IPS-NIHi11 (cell line): ENCODE results near the gene TSPAN3.

ENCODE experiments used
- DNase-seq: peaks from one replicate; pipeline ENCODE4 v3.0.0; 2012; ENCODE audit warnings: mixed read lengths, low spot score

Gene TSPAN3

DNA sequence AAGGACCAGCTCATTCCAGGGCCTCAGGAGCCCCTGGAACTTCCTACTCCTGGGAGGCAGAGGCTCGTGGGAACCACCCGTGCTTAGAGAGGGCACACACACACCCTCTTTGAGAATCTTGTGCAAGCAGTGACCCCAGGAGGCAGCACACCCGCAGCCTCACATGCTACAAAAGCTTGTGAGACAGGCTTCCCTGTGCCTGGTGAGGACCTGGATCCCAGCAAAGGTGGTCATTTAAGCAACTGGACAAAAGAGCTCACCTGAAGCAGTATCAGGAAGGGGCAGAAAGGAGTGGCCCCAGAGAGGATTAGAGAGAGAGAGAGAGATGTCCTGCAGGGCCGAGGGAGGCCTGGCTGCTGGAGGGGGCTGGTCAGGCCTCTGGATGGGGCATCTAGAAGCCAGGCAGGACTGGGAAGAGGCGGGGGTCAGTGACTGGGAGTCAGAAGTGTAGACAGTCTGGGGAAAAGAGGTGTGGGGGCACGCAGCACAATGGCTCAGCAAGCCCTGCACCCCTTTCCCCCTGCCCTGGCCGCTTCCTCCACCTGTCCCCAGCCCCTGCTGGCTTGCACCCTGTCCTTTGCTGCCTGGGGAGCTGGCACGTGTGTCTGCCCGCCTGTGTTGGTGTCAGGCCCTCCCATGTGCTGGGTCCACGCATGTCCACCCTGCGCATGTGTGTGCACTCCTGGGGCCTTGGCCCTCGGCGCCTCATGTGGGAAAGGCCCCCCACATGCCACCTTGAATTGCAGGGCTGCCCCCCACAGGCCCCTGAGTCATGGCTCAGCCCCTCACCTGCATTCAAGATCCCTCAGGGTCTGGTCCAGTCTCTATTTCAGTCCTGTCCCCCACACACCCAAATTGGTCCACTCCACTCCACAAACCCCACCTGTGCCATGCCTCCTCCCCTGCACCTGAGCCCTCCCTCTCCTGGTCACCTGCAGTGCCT, 36.9 kb downstream of the TSPAN3 start:
- no peak for DNase-seq

DNA sequence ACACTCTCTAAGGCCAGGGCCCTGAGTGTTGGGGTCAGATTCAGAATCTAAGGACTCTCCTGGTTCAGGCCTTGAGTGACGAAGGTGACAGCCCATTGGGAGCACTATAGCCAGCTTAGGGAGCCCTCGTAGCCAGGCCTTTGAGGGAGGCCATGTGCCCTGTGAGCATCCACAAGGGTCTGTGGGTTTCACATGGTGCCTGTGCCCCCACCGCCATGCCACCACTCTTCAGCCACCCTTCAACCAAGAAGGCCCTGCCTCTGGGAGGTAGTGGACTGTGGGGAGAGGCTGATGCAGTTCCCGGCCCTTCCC, 37.5 kb downstream of the TSPAN3 start:
- DNase-seq: no peak

DNA sequence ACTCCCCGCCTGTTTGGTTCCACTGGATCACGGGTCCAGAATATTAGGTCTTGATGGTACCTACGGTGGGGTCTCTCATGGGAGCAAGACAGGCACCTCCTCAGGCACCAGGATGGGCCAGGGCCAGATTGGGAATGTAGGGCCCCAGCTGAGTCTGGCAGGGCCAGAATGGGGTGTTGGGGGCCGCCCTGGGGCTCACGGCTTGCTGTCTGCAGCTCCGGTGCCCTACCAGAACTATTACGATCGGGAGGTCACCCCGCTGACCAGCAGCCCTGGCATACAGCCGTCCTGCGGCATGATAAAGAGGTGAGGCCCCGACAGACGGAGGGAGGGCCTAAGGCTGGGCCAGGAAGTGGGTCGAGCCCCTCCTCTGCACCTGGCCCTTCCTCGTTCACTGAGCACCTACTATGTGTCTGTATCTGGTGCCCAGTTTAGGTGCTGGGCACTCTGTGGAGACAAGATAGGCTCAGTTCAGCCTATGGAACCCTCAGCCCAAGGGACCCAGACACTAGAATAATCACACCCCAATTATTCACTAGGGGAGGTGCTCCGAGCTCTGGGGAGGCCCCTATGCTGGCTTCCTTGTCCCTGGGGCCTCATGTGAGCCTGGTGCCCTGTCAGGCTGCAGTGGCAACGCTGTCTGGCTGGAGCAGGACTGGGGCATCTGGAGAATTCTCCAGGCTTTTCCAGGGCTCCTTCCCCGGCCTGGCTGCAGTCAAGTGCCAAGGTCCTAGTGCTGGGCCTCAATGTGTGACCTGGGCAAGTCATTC, 38.1 kb downstream of the TSPAN3 start:
- no peak for DNase-seq

DNA sequence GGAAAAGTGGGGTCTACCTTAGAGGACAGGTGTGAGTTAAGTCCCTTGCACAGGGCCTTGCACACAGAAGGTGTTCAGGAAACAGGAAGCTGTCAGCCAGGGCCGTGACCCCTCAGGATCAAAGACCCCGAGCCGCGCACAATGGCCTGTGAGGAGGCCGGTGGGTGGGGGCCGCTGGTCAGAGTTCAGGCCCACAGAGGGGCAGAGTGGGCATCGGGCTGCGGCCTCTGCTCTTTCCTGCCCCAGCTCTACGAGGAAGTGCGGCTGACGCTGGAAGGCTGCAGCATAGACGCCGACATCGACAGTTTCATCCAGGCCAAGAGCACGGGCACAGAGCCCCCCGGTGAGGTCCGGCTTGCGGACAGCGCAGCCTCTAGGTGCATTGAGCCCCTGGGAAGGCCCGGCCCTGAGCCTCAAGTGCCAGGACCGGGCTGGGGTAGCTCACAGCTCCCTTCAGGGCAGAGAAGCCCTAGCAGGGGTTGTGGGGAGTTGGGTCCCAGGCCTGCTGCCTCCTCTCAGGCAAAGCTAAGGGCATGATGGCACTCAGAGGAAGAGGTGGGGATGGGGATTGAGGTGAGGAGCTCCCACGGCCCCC, 38.8 kb downstream of the TSPAN3 start:
- no peak for DNase-seq

DNA sequence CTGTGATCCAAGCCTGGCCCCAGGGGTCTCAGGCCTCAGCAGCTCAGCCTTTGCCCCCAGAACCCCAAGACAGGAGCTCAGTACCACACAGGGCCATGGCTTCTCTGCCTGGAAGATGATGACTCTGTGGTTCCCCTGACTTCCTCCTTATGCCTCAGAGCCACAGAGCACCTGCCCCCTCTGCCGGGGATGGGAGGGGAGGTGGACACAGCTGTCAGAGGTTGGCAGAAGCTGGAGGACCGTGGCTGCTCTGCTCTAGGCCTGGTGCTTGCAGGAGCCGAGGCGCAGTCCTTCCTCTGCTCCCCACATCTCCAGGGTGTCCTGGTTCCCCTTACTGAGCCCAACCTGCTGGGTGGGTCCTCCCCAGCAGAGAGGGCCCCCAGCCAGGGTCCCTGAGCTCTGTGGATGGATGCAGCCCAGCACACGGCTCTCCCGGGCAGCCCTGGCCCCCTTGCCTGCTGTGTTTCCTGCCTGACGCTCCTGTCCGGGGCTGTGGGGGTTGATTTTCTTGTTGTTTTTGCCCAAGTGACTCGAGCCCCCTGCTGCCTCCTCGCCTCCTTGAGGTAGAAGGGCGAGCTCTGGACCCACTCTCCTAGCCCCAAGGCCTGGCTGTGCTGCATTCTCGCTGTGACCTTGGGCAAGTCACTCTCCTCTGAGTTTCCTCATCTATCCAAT, 39.4 kb downstream of the TSPAN3 start:
- DNase-seq: no peak

DNA sequence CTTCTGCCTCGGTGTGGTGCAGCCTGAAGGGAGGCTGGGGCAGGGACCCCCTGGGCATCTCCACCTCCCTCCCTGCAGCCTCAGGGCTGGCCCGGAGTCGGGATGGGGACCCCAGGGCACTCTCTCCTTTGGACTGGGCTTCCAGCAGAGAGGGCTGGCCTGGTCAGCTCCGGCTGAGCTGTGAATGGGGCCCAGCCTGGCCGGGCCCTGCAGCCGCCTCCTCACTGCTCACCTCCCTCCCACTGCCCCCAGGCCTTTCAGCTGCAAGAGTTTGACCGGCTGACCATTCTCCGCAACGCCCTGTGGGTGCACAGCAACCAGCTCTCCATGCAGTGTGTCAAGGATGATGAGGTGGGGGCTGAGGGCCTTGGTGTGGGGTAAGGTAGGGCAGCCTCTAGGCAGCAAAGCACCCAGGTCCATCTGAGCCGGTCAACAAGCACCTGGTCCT, 40.0 kb downstream of the TSPAN3 start:
- DNase-seq: no peak

DNA sequence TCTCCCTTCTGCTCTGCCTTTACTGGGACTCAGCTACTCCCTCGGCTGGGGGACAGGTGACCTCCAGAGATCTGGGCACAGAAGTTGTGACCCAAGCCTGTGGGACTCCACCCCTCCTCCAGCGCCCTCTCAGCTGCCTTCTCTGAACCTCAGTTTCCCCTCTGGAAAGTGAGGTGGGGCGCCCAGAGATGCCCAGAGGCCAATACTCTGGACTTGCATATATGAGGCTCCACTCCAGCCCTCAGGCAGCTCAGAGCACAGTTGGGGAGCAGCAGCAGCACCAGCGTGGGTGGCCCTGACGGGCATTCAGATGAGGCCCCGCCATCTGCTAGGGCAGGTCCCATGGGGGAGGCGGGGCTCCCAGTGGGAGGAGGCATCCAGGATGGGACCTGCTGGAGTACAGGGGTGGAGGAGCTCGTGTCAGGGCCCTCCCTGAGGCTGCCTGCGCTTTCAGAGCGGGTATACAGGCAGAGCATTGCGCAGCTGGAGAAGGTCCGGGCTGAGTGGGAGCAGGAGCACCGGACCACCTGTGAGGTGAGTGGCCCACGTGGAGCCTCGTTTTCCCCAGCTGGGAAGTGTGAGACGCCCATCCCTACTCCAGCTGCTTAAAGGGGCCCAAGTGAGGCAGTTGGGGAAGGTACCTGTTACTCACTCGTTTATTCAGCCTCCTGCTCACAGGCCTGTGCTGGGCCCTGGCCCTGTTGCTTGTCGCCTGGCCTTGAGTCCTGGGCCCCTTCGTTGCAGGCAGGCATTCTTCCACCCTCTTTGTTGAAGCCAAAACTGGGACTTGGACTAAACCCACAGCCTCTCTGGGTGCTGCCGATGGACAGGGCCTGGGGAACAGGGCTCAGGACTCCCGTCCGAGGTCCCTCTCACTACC, 40.6 kb downstream of the TSPAN3 start:
- DNase-seq: no peak

DNA sequence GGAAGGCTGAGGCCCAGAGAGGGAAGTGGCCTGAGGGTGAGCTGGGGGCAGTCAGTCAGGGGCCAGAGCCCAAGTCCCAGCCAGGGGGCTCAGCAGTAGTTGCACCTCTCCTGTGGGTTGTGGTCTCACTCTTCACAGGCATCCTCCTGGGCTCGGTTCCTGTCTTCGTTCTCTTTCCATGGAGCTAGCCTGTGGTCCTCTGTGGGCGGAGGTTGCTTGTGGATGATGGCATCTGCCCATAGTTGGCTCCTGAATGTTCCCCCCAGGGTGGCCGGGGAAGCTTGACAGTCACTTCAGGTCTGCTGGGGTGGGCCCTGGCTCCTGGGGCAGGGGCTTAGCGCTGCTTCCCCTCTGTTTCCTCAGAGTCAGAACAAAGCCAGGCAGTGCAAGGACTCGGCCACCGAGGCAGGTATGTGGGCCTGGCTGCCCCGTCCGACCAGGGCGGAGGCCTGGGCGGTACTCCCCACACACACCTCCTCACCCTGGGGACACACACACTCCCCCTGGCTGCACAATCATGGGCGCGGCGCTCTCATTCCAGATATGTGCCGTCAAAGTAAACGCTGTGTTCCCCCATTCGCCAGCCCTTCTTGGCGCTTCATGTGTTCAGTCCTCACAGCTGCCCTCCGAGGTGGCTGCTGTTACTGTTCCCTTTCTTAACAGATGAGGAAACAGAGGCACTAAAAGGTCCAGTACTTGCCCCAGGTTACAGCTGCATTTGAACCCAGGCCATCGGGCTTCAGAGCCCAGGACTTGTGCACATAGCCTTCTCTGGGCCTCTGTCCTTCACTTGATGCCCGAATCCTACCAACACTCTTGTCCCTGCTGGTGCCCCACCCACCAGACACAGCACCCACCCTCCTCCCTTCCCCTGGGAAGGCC, 41.5 kb downstream of the TSPAN3 start:
- no peak for DNase-seq

DNA sequence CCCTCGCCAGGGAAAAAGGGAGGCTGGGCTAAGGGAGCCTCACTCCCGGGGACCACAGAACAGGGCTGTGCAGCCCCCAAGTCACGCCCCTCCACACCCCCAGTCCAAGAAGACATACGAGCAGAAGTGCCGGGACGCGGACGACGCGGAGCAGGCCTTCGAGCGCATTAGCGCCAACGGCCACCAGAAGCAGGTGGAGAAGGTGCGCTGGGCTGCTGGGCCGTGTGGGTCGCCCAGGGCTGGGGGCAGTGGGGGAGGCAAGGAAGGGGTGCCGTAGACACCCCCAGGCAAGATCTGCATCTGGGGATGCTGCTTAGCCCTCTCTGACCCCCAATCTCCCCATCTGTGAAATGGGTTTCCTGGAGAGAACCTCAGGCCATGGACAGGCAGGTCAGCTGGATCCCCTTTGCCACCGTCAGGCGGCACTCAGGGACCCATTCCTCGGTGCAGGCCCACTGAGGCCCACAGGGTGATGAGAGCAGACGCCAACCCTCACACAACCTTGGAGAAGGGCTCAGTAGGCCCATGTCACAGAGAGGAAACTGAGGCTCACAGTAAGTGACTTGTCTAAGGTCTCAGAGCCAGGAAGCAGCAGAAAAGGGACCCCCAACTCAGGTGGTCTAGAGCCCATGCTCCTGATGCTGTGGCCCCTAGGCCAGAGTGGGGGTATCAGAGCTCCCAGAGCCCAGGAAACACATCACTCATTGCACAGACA, 42.3 kb downstream of the TSPAN3 start:
- DNase-seq: no peak

DNA sequence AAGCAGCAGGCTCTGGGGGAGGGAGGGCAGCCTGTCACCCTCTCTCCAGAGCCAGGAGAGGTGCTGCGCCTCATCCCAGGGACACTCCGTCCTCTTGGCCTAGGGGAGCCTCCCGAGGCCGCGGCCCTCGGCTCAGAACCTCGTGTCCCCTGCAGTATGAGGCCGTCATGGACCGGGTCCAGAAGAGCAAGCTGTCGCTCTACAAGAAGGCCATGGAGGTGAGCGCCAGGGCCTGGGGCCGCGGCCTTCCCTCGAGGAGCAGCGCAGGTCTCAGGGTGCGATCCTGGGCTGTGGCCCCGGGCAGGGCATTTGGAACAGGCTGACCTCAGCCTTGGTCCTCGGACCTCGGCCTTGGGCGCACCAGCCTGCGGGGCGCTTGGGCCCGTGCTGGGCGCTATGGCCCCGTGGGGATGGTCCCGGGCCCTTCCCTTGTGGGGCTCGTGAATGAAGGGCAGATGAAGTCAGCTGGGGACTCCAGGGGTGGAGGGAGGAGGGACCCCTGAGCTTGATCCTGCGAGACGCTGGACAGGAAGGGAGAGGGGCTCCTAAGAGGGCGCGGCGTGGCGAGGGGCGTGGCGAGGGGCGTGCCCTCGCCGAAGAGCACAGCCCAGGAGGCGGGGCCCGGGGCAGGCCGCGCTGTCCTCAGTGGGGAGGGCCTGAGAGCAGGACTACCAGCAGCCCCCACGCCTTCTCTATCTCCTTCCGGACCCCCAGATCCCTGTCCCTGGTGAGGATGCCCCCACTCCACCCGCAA, 43.0 kb downstream of the TSPAN3 start:
- peak; percentile 81 for DNase-seq

DNA sequence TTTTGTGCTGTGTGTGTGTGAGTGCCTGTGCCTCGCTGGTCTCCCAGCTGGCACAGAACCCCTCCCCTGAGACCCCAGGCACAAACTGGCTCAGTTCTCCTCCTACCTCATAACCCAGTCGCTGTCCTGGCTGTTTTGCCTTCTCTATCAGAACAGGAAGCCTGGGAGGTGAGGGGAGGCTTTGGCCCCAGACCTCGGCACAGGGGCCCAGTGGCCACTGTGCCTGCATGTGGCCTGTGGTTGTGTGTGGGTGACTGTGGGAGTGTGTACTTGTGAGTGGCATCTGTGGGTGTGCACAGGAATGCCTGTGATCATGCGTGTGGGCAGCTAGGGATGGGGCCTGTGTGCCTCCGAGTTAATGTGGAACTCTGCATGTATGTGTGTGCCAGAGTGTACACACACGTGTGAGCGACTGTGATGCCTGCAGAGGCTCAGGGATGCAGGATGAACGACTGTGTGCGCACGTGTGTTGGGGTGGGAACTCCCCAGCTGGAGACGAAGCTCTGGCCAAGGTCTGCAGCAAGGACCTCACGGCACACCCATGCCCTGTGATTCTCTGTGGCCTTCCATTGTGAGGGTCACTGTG, 43.7 kb downstream of the TSPAN3 start:
- DNase-seq: no peak

DNA sequence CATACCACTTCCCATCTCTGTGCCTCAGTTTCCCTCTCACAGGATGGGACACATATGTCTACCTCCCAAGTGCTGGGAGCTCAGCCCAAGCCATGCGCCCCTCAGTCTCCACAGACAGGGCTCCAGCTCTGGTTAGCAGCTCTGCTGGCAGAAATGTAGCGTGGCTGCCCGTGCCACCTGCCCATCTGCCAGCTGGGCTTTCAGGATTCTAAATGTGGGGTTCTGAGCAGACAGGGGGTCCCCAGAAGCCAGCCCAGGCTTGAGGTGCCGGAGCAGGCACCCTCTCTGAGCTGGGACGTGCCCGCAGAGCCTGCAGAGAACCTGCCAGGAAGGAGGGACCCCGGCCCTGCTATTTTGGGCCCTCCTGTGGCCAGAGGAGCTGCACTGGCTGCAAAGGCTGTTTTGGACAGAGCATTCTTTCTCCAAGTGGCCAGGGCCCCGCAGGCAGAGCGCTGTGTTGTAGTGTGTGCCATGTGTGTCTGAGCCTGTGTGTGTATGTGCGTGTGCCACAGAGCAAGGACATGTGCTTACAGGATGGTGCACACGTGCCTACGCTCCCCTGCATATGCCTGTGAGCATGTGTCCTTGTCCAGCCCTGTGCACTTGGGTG, 44.3 kb downstream of the TSPAN3 start:
- no peak for DNase-seq

DNA sequence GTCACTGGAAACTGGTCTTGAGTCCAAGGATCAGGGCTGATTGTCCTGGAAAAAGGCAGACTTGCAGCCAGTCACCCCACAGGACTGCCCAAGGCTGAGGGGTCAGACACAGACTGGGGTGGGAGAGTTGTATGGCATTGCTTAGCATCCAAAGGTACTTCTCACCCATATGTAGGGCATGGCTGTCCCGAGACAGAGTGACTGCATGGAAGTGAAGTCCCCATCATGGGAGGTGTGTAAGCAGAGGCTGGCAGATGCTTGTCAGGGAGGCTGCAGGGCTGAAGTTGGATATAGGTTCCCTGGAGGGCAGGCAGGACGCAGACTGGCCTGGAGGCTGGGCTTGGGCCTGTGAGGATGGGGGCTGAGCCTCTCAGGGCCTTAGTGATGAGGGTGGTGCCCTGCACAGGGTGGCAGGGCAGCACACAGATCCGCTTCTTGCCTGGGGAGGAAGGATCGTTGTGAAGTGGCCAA, 44.9 kb downstream of the TSPAN3 start:
- DNase-seq: no peak

DNA sequence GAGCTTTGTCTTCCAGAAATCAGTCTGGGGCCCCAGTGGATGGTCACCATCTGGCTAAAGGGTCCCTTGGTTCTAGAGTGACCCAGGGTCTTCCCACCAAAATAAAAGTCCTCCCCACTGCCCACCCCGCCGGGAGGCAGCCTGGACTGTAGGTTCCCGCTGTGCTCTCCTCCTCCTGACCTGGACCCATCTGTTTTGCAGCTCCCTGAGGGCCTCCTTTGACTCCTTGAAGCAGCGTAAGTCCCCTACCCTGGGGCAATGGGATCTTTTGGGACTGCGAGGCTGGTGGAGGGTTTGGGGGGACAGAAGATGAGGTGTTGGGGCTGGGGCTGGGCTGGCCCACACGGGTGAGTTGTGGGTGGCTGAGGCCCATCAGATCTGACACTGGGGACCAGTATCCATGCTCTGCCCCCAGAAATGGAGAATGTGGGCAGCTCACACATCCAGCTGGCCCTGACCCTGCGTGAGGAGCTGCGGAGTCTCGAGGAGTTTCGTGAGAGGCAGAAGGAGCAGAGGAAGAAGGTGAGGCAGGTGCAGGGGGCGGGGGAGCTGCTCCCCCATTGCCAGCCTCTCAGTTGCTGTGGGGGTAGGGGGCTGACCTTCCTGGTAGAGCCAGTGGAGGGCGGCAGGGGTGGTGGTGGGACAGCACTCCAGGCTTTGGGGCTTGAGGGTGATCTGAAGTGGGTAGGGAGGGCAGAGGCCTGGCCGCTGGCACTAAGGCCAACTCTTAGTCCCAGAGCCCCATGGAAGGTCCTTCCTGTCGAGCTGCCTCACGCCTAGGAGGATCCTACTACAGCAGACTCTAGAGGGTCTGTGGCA, 45.6 kb downstream of the TSPAN3 start:
- DNase-seq: no peak

DNA sequence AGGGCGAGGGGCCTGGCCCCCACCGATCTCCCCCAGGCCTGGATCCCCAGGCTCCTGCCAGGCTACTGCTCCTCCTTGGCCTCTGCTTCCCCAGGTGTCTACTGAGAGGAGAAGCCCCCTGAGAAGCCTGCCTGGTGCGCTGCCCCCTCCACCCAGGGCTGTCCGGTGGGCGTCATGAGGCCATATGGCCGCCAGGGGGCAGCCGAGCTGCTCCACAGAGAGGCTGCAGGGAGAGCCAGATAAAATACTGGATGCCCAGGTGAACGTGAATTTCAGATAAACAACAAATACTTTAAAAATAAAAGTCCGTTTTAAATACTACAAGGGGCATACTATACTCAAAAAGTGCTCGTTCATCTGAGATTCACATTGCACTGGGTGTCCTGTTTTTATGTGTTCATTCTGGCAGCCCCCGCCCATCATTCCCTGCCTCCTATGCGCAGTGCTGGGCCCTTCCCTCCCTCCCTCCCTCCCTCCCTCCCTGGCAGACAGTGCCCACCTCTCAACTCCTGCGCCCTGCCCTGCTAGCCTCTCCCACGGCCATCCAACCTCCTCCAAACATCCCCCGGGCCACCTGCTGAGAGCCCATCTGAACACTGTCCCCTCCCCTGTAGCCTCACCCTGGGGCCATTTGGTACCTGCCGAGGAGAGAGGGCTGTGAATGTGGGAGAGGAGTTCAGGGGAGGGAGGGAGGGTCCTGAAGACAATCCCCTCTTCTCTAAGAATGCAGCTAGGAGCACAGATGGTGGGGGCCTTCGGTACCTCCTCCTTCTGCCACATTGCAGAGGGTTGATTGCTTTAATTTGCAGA, 46.4 kb downstream of the TSPAN3 start:
- DNase-seq: peak; percentile 93

DNA sequence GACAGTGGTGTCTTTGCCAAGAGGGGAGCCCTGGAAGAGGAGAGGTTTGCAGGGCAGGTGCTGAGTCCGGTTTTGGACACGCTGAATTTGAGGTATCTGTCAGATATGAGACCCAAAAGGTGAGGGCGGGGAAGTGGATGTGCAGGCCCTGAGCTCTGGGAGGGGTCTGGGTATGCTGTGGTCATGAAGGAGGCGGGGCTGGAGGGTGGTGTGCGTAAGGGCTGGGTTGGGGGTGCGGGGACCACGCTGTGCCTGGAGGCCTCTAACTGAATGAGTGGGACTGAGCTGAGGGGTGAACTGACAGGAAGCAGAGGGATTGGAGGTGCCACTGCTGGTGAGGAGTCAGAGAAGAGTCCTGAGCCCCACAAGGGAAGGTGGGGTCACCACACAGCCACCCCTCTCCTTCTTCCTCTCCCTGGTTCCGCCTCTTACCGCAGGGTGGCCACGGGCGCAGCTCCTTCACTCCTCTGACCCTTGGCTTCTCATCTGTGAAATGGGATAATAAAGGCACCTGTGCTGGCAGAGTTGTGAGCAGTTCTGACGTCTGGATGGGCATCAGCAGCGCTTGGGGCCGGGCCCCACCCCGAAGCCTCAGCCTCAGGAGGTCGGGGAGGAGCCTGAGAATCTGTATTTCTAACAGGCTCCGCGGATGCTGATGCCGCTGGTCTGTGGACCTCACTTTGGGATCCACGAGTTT, 47.2 kb downstream of the TSPAN3 start:
- DNase-seq: no peak
